ENCODE measurements around the gene PDZD8.
"Not testable (repeated sequence)": the region's sequence is repeated elsewhere in the genome, so short reads cannot be mapped to it uniquely, and the experiment has no call there.

PDZD8 gene

DNA sequence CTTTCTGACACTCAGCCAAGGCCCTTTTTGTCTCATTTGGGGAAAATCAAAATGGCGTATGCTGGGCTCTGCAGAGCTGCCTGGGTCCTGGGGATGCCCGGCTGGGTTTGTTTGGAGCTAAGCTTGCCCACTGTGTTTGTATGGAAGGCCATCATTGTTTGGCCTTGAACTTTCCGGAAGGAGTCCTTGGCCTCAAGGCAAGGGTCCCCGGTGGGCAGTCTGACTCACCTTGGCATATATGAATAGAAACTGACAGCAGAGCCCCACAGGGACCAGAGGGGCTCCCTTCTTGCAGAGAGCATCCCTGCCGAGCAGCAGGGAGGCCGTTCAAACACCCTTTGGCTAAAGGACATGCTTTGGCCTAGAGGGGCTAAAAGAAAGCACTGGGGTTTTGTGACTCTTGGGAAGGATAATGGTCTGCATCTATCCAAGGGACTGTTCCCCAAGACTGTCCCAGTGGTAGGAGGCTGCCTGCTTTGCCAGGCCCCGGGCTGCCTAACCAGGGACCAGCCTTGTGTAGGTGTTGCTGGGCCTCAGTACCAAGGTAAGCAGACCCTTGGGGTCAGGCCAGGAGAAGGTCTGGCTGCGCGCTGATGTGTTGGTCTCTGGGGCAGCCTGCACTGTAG is 119.3 kb downstream of the PDZD8 start:
- no peak for DNase-seq (ENCODE audit: low read depth, low spot score)

DNA sequence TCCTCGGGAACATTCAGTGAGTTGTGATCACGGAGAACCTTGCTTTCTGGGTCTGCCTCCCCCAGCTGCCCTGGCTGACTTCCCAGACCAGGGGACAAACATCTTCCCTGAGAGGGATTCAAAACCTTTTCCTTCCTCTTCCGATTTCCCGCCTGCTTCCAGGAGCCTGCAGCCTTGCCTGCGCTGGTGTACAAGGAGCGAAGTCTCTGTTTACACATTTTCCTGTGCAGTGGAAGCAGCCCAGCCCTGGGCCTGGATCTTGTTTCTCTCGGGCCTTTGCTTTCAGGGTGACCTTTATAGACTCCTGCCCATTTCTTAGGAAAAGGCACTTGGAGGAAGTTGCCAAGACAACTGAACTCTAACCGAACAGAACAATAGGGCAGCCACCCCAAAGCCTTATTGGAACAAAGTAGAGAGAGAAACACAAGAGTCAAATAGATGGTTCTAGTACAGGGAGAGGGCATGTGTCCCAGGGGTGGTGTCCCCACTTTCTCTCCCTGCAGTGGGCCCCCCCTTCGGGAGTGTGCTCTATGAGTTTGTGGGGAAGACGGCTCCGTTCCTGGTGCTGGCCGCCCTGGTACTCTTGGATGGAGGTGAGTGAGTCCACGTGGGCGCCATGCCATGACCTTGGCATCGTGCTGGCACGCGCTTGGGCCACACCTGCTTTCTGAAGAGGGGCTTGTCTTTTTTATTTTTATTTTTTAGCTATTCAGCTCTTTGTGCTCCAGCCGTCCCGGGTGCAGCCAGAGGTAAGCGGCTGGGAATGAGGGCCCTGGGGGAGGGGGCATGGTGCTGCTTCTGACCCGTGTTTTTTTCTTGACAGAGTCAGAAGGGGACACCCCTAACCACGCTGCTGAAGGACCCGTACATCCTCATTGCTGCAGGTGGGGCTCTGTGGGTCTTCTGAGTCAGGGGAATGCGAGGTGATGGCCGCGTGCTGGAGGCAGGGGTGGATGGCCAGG is 120.2 kb downstream of the PDZD8 start:
- no peak for DNase-seq (ENCODE audit: low read depth, low spot score)

DNA sequence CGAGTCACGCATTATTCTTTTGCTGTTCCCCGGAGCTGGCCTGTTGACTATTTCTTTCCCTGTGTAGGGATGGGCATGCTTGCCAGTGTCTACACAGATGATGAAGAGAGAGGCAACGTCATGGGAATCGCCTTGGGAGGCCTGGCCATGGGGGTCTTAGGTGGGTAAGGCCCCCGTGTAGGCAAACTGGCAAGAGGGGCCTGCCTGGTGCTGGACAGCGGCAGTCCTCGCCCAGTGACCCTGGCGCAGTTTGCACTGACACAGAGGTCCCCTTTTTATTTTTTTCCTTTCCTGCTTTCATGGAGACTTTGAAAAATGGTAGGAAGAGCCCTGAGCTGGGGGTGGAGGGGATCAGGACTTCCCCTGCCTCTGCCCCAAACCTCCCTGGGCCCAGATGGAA is 120.9 kb downstream of the PDZD8 start:
- no peak for DNase-seq (ENCODE audit: low read depth, low spot score)

DNA sequence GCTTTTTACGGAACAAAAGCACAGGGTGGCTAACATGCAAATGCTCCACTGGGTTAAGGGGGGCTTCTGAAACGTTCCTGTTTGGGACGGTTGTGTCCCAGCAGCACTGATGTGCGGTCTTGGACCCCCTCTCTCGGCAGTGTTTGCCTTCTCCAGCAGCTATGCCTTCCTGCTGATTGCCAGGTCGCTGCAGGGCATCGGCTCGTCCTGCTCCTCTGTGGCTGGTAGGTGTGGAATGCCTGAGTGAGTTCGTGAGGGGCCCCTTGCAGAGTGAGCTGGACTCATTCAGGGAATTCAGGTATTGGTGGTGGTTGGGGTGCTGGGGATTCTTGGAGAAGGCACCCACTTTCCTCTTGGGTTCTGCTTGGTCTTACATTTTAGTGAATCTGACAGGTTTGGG is 121.3 kb downstream of the PDZD8 start:
- no peak for DNase-seq (ENCODE audit: low read depth, low spot score)

DNA sequence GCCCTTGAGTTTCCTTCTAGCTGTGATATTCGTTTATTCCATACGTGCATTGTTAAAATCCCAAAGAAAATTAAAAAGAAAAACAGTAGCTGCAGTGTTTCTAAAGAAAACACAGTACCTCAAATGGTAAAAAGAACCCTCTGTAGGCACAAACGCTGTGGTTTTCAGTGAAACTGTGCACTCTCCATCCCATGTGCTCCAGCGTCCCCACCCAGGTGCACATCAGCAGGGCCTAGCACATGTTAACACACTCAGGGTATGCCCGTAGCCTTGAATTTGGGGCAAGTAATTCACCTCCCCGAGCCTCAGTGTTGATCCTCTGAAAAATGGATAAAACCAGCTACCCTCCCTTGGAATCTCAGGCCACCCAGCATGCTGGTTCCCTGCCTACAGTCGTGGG is 124.8 kb downstream of the PDZD8 start:
- no peak for DNase-seq (ENCODE audit: low read depth, low spot score)

DNA sequence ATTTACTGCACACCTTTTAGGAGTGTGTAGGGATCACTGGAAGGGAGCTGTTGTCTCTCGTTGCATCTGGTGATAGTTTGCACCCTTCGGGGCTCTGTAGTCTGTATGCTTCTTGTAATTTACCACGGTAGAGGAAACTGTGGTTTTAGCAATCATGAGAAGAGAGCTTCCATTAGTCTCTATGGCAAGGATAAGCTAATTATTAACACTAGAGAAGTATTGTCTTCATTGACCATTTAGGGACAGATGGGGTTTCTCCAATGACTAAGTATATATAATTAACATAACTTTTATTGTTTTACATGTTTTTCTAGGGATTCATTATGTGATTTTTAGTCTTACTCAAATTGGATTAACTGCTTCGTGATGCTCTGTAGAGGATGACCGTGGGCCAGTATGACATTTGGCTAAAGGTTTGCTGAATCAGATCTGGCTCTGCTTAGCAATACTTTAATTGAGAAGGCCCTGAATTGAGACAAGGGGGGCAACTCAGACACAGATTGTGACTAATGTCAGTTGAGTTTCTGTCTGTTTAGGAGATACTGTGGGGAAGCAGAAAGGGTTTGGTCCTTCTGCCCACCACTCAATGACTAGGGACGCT is 125.6 kb downstream of the PDZD8 start:
- no peak for DNase-seq (ENCODE audit: low read depth, low spot score)

DNA sequence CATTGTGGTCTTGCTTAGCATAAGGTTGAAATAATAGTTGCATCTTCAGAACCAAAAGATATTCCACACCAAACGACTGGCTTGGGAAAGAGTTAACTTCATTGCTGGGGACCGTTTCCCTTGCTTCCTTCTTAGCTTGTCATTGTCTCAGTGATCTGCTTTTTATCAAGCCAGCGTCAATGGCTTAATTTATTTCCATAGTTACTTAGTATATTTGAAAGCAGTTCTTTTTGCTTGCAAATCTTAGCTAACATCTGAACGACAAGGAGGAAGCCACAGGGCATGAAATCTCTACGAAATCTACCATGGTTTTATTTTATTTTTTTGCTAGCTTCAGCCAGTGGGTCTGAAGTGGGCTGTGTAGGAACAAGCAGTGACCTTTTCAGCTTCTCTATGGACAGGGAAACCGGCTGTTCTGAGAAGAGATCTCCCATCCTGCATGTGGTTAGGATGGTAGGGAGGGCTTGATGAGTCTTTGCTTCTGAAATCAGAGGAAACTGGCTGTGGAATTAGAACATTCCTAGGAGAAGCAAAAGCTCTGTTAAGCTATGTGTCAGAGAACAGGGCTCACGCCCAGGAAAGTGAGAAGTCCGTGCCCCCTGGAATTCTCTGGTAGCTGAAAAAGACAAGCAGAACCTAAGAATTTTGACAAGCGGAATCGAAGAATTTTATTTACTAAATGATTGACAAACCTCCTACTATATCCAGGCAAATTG is 126.3 kb downstream of the PDZD8 start:
- no peak for DNase-seq (ENCODE audit: low read depth, low spot score)

DNA sequence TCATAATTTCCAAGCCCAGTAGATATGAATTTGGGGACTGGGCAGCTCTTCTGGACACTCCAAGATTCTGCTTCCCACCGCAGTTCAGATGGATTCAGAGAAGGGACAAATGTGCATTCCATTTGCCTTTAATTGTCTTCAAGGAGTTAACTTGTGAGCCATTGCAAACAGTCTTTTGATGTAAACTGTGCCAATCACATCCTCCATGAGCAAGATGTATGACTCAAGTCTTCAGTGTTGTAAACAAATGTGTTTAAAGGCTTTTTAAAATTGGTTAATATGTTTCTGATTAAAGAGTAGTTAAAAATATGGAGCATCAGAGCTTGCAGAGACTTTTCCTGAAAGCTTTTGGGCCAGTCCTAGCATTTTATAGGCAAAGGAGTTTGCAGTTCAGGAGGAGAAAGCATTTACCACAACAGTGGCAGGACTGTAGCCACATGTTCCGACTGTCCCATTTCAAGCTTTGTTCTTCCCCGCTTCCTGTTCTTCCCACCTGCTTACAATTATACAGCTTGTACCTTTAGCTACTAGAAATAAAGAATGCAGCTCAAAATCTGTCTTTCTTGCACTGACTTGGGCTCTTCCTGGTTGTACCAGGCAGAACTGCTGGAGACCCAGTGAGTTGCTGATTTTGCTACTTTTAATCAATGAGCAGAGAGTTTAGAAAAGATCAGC is 128.1 kb downstream of the PDZD8 start:
- DNase-seq (ENCODE audit: low read depth, low spot score), result no peak

DNA sequence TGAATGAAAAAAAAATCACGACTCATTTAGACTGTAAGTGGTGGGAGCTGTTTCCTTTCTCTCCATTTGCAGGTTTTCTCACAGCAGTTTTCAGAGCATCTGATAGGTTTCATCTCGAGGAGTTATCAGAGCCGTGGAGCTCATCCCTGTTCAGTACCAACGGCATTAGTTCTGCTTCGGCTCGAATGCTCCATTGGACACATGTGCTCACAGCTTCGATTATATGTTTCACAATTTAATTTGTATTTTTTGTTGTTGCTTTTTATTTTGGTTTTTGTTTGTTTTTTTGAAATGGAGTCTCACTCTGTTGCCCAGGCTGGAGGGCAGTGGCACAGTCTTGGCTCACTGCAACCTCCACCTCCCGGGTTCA is 132.8 kb downstream of the PDZD8 start:
- DNase-seq (ENCODE audit: low read depth, low spot score), result no peak

DNA sequence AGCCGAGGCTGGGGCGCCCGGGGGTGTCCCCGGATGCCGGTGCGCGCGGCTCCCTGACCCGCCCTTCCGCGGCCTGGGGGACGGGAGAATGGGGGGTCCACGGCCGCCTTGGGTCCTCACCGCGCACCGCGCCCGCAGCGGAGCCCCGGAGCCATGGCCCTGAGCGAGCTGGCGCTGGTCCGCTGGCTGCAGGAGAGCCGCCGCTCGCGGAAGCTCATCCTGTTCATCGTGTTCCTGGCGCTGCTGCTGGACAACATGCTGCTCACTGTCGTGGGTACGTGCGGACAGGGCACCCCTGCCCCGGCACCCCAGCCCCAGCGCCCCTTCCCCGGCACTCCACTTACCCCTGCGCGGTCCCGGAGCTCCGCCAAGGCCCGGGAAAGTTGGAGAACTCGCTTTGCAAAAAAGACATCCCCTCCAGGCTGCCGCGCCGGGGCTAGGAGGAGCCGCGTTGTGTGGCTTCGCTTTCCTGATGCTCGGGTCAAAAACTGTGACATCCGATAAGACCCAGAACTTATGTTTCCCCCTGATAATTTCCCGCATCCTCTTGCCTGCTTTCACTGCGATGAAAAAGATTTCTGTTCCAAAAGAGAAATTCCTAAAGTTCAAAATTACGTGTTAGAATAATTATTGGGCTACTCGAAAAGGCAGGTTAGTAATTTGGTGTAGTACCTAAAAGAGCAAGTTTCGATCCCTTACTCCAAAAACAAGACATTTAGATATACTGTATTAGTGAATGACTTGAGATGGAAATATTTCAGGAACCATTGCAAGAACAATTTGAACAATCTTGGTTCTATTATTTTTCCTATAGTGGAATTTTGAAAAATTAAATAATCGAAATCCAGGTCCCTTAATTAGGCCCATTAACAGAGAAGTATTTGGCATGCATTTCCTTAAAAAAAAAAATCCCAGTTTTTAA is 133.4 kb downstream of the PDZD8 start:
- no peak for DNase-seq (ENCODE audit: low read depth, low spot score)

DNA sequence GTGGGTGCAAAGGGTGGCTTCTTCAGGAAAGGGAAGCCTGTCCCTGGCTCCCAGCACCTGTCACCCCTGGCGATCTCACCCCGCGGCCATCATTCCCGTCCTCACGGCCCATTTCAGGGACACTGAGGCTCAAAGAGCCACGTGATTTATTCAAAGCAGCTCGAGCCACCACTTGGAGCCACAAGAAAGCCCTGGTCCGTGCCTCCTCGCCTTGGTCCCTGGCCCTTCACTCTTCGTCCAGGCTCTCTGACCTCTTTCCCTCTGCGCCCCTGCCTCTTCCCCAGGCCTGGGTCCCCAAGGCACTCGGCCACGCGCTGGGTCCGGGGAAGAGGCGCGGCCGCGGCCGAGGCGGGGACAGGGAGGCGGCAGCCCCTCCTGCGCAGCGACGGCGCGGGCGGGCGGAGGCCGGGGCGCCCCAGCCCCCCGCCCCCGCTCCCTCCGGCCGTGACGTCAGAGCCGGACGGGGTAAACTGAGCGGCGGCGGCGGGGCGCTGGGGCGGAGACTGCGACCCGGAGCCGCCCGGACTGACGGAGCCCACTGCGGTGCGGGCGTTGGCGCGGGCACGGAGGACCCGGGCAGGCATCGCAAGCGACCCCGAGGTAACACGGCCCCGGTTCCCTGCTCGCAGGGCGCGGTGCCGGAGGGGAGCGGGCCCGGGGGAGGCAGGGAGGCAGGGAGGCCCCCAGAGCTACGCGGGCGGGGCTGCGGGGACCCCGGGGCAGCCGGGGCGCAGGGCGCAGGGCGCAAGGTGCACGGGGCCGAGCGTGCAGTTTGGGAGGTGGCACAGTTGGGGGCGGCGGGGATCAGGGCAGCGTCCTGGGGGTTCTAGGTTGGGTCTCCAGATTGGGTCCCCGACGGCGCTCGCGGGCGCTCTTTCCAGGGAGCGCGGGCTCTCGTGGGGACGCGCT is 134.4 kb downstream of the PDZD8 start, which contains the start of gene SLC18A2:
Gene SLC18A2 (plus strand): TSS at position 494 of the 909 bp plus-strand sequence. CDS start 580 bp downstream, outside the sequence.
- no peak for DNase-seq (ENCODE audit: low read depth, low spot score)

DNA sequence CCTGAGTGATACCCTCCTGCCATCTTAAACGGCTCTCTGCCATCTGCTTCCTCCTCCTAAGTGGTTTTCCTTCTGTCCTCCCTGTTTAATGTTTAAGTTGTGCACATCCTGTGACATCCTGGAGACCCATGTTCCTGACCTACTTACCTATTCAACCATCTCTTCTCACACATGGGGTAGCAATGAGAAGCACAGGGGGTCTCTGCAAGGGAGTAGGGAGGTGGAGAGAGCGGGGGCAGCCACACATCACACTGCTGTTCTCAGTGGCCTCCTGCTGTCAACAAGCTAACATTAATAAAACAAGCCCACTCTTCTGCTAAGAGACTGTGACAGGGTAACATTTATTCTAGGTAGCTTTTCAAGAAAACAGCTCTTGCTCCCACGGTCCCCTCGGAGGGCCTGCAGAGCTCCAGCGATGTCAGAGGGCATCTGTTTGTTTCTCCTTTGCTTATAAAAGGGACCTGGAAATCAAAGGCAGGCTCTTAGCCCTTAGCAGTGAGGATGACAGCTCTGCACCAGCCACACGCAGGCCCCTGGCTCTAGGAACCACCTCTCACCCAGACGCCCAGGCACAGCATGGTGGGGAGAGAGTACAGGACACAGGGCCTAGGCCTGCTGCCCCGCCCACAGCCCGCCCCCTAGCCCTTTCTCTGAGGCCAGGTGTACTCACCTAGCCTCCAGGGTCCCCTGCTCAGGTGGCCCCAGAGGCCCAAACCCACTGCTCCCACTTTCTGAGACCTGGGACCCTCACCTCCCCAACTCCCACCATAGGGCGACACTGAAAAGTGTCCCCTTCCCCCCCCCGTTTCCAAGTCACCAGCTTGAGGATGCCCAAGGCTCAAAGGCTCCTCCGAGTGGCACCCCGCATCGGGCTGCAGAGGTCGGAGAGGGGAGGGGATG is 135.3 kb downstream of the PDZD8 start:
- DNase-seq (ENCODE audit: low read depth, low spot score), result no peak

DNA sequence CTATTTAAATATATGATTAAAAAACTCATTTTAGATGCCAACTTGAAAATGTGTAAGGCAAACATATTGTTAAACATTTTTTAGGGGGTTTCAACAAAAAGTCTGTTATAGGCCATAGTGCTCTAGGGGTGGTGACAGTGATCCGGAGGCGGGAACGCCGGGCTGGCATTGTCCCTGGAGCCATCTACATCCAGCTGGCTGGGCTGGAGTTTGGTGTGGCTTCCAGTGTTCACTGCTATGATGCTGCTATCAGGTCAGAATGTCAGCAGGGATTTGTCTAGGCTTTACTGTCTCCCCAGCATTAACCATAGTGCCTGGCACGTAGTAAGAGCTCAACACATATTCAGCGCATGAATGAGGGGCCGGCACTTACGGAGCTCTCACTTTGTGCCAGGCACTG is 136.2 kb downstream of the PDZD8 start:
- no peak for DNase-seq (ENCODE audit: low read depth, low spot score)

DNA sequence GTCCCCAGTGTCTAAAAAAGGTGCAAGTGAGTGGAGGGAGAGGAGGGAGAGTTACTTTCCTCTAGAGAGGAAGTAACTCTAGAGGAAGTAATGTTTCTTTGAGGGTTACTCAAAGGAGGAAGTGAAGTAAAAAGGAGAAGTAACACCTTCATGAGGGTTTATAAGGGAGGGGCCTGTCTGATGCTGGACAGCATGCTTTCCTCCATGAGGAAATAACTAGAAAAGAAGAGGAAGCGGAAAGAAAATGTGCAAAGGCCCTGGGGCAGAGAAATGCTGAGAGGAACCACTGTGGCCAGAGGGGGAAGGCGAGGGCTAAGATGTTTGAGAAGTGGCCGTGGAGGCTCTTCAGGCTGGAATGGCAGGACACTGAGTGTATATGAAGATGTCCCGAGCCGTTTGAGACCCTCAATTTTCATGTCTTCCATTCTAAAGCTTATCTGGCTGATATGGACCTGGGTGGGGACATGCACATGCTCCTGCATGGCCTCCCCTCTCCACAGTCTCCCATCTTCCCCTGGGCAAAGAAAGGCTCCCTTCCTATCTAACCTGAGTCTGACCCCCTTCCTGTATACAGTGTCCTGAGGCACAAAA is 137.7 kb downstream of the PDZD8 start:
- no peak for DNase-seq (ENCODE audit: low read depth, low spot score)

DNA sequence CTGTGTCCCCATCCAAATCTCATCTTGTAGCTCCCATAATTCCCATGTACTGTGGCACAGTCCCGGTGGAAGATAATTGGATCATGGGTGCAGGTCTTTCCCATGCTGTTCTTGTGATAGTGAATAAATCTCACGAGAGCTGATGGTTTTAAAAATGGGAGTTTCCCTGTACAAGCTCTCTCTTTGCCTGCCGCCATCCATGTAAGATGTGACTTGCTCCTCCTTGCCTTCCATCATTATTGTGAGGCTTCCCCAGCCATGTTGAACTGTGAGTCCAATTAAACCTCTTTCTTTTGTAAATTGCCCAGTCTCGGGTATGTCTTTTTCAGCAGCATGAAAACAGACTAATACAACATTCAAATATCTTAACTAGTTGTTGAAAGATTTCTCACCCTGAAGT is 145.1 kb downstream of the PDZD8 start:
- DNase-seq (ENCODE audit: low read depth, low spot score), result not testable (repeated sequence)

DNA sequence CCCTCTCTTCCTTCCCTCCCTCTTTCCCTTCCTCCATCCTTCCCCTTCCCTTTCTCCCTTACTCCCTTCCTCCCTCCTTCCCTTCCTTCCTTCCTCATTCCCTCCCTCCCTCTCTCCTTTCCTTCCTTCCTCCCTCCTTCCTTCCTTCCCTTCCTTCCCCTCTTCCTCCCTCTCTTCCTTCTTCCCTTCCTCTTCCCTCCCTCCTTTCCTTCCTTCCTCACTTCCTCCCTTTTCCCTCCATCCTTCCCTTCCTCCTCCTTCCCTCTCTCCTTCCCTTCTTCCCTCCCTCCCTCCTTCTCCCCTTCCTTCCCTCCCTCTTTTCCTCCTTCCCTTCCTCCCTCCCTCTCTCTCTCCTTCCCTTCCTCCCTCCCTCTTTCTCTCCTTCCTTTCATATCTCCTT is 147.0 kb downstream of the PDZD8 start:
- no peak for DNase-seq (ENCODE audit: low read depth, low spot score)

All from activated CD4-positive, CD25-positive, alpha-beta regulatory T cell treated with anti-CD3 and anti-CD28 coated beads, Interleukin-2, amount 50 U/mL, for 16 hours (primary cell).